Ascending aorta (tissue), 2 donors: Measurements from ENCODE around the gene RSRC1. TPM values are rescaled to one million over a fixed set of nuclear protein-coding genes. Genes with fewer than 3 reads are reported as not detected.

Source experiments
- DNase-seq, 2 donors: peaks; one replicate each; pipeline ENCODE4 v3.0.0-alpha.2; 2019; ENCODE audit warnings: low spot score in 2 of 2
- H3K27ac ChIP-seq, 2 donors: fragments of 200-600 bp; sonication (generic); one replicate each; pipeline ENCODE4 v1.5.1; 2016 to 2017; ENCODE audit warnings: mild to moderate bottlenecking in 1 of 2
- H3K27me3 ChIP-seq: fragments of 200-600 bp; sonication (generic); one replicate; pipeline ENCODE4 v1.5.1; 2017
- H3K36me3 ChIP-seq, 2 donors: fragments of 200-600 bp; sonication (generic); one replicate each; pipeline ENCODE4 v1.5.1; 2016
- H3K4me1 ChIP-seq, 2 donors: fragments of 200-600 bp; sonication (generic); one replicate each; pipeline ENCODE4 v1.5.1; 2016 to 2017; ENCODE audit warnings: mild to moderate bottlenecking in 1 of 2
- H3K4me3 ChIP-seq, 2 donors: fragments of 200-600 bp; sonication (generic); one replicate each; pipeline ENCODE4 v1.5.1; 2016 to 2017; ENCODE audit warnings: mild to moderate bottlenecking in 1 of 2
- H3K9me3 ChIP-seq, 2 donors: fragments of 200-600 bp; sonication (generic); one replicate each; pipeline ENCODE4 v1.5.1; 2016
- intact Hi-C: fragments of 100-400 bp; cut with DNase I; formaldehyde crosslinking; loops from one replicate; pipeline ENCODE4 v1.15.1; 2023
- total RNA-seq: library from RNA; depleted of rRNA; stranded (reverse); fragments of >200 nt; gene quantifications from one replicate; pipeline ENCODE4 v1.1.0, GENCODE V29; 2016
- TF ChIP-seq, protein P1 (sequence below), 3 experiments: fragments of 200-600 bp in 2 of 3; fragments of 450-650 bp in 1 of 3; sonication (generic) in 2 of 3; IDR thresholded peaks; one replicate each; pipeline ENCODE4 v1.5.1; 2016 to 2019; ENCODE audit warnings: antibody characterized with exemption in 3 of 3, mild to moderate bottlenecking in 1 of 3, moderate library complexity in 1 of 3

Gene RSRC1
- total RNA-seq, 1 donor from 2014 or later, result 28.0 TPM

DNA sequence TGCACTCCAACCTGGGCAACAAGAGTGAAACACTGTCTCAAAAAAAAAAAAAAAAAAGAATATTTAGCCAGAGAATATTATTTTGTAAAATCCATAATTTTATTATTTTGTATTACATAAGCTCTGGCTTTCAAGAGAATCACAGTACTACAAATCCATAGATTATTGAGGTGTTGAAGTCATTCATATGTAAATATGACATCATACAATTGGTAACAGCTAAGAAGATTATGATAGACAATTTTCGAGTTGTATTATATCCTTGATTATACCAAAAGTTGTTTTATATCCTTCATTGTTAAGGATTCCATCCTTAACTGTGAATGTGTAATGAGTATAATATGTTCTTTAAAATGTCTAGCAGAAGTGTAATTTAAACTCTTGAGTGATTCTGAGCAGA, 464.8 kb downstream of the RSRC1 start:
- intact Hi-C loops, result loop anchor here (5.0 kb wide), 1 partner anchor 467 kb away; the partner anchor contains the start of gene SHOX2
- TF ChIP-seq, protein P1, sequence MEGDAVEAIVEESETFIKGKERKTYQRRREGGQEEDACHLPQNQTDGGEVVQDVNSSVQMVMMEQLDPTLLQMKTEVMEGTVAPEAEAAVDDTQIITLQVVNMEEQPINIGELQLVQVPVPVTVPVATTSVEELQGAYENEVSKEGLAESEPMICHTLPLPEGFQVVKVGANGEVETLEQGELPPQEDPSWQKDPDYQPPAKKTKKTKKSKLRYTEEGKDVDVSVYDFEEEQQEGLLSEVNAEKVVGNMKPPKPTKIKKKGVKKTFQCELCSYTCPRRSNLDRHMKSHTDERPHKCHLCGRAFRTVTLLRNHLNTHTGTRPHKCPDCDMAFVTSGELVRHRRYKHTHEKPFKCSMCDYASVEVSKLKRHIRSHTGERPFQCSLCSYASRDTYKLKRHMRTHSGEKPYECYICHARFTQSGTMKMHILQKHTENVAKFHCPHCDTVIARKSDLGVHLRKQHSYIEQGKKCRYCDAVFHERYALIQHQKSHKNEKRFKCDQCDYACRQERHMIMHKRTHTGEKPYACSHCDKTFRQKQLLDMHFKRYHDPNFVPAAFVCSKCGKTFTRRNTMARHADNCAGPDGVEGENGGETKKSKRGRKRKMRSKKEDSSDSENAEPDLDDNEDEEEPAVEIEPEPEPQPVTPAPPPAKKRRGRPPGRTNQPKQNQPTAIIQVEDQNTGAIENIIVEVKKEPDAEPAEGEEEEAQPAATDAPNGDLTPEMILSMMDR (IDR thresholded peaks at IDR 0.05), result no peak
- DNase-seq, result no peak
- Histone ChIP-seq H3K4me1 (peaks cover 0 to 3% of the 10 kb centered on the region in 2 donors), H3K9me3 (no peaks in the 10 kb centered on the region), H3K27ac (no peak overlapping the region), H3K27me3 (no peaks in the 10 kb centered on the region), H3K4me3 (no peak overlapping the region), H3K36me3 (no peaks in the 10 kb centered on the region)

- TF ChIP-seq, protein P1 (IDR thresholded peaks at IDR 0.05), result no peak
- H3K4me3 ChIP-seq, result no peak overlapping the region
- H3K27me3 ChIP-seq, result no peaks in the 10 kb centered on the region
- no peaks in the 10 kb centered on the region for H3K36me3 ChIP-seq
- H3K4me1 ChIP-seq, result no peaks in the 10 kb centered on the region
- no peak for DNase-seq
- no peaks in the 10 kb centered on the region for H3K9me3 ChIP-seq
- intact Hi-C loops, result no loop called here
- H3K27ac ChIP-seq, result no peak overlapping the region
These were observed 480.3 kb downstream of the RSRC1 start for GRCh38 chr3:158590223-158590622.

Other genes starting within 250 kb of the RSRC1 start
- gene SHOX2, start 3.7 kb upstream of the RSRC1 start, total RNA-seq, result not detected